ENCODE results near the gene RCOR2. TPM values are rescaled to one million over a fixed set of nuclear protein-coding genes. Genes with fewer than 3 reads are reported as not detected.
A peak's percentile ranks its signal among the peaks of the same experiment; 100 is the strongest.

The RCOR2 gene
- total RNA-seq, 1 donor from 2014 or later: 2.7 TPM

DNA sequence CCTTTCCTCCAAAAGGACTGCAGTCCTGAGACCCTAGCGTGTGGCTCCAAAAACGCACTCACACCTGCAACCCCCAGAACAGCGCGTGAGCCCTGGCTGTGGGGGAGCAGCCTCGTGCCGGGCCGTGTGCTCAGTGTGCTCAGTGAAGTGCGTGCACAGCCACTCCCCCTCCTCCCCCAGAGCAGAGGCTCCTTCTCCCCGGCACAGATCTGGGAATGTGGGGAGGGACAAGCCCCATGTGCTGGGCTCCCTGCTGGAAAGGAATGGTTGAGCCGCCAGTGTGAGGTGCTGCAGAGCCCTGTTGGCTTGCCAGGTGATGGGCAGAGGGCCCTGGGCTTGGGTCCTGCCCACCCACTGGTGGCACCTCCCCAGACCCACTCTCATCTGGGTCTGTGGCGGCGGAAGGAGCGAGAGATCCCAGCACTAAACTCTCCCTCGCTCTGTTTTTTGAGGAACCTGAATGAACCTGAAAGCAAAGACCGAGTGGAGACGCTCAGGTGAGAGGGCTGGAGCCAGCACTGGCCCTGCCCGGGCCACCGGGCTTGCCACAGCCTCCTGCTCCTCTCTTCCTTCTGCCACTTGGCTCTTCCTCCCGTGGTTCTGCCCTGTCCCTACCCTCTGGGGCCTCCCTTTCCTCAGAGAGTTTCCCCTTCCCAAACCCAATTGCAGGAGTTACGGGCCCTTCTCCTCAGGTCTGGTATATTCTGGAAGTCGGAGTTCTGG, 9.0 kb downstream of the RCOR2 start:
- no peak for DNase-seq (ENCODE audit: low spot score)

DNA sequence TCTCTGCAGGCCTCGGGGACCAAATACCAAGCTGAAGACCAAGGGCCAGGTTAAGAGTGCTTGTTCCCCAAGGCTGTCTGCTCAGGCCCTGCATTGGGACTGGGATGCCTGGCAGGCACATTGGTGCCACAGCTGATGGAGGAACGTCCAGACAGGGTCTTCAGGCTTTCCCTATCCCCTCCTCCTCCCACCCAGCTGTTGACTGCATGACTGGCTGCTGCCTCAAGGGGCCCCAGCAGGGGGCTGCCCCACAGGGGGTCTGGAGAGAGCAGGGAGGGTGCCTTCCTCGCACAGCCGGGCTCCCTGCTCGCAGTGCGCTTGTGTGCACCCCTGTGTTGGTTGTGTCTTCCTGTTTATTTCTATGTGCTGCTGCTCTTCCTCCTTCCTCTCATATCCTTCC, 9.9 kb downstream of the RCOR2 start:
- DNase-seq (ENCODE audit: low spot score): no peak

DNA sequence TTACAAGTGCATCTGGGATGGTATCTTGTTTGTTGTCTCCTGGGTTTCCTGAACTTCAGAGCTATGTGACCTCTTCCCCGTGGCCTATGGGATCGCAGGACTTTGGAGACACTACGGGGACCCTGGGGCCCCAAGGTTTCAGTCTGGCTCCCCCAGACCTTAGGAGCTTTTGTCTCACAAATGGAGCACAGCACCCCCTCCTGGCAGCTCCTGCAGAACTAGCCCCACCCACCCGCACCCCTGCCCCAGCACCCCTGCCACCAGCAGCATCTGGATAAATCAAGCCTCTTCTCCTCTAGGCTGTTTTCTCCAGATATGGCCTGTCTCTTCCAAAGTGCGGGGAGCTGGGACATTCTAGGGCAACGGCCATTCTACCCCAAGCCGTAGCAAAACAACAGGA, 10.4 kb downstream of the RCOR2 start:
- no peak for DNase-seq (ENCODE audit: low spot score)

DNA sequence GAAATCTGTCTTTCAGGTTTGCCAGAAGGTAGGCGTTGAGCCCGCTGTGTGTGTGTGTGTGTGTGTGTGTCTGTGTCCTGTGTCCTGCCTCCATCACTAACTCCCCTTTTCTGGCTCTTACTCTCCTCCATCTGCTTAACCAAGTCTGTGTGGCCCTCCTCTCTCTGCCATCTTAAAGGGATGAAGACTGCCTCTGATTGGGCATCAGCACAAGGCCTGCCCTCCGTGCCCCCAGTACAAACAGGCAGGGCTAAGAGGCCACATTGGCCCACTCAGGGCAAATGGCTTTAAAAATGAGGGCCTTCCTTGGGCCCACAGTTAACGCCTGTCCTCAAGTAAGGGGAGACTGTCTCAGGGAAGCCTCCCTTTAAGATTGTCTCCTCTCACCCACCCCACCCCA, 10.9 kb downstream of the RCOR2 start:
- no peak for DNase-seq (ENCODE audit: low spot score)

DNA sequence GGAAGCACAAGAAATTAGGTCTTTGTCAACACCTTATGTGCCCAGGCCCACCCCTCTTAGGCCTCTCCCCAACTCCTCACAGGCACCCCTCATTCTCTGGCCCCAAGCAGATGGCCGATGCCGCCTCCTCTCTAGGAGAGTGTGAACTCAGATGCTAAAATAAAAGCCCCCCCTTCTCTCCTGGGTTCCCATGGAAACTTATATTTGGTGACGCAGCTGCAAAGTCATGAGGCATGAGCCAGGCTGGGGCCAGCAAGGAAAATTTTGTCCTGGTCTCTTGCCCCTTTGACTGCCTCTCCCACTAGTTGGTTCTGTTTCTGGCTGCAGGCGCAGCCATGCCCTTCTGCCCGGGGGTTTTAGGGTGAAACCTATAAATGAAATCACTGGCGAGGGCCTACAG, 11.8 kb downstream of the RCOR2 start:
- no peak for DNase-seq (ENCODE audit: low spot score)

DNA sequence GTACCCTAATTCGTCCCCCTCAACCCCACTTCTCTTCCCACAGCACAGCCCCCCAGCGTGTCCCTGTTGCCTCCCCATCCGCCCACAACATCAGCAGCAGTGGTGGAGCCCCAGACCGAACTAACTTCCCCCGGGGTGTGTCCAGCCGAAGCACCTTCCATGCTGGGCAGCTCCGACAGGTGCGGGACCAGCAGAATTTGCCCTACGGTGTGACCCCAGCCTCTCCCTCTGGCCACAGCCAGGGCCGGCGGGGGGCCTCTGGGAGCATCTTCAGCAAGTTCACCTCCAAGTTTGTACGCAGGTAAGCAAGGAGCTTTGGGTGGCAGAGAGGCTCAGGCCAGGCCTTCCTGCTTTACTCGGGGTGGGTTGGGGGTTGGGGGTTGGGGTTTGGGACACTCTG, 12.2 kb downstream of the RCOR2 start:
- DNase-seq (ENCODE audit: low spot score): no peak

DNA sequence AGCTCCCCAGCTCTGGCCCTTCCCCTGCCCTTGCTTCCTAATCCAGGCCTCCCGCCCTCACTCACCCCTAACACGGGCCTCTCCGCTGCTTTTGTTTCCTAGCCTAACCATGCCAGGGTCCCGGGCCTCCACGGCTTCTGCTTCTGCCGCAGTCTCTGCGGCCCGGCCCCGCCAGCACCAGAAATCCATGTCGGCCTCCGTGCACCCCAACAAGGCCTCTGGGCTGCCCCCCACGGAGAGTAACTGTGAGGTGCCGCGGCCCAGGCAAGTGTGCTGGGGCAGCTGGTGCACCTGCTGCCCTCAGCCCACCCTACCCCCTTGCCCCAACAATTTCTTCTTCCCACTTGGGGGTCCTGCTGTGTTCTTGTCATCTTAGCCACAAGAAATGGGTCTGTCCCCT, 13.1 kb downstream of the RCOR2 start:
- DNase-seq (ENCODE audit: low spot score): no peak

DNA sequence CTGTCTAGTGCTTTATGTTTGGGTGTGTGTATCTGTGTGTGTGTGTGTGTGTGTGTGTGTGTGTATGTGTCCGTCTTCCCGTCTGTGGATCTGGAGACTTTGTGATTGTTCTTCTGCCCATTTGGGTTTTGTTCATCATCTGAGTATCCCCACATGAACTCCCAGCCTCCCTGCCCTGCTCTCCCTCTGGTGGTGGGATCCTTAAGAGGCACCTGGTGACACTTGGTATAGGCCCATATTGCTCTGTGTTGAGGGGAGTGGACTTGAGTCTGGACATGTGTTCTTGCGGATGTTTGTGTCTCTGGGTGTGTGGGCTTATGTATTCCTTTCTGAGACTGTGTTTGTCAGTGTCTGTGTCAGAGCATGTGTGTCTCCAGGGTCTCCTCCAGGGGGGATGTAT, 15.3 kb downstream of the RCOR2 start:
- DNase-seq (ENCODE audit: low spot score): no peak

DNA sequence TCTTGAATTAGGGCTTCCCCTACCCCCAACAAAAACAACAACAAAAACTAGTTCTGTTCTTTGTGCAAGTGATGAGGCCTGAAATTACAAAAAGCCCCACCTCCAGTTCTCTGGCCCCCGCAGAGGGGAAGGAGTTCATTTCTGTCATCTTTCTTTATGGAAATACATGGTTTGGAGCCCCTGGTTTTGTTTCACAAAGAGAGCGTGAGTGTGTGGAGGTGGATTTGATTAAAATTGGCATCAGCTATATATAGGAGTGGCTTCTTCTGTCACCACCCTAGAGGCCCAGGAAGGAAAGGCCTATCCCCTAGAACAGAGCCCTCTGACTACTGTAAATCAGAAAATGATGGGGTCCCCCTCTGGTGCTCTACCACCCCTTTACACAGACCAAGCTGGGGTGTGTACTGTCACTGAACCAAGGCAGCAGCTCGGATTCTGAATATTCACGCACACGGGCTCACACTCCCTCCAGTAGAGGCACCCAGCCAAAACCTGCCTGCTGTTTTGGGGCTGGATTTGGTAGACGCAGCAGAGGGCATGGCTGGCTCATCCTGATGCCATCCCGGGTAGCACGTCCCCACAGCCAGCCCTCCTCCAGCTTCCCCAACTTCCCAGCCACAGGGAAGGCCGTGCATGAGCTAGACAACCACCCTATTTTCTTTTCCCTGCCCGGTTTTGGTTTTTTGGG, 19.4 kb downstream of the RCOR2 start:
- no peak for DNase-seq (ENCODE audit: low spot score)

DNA sequence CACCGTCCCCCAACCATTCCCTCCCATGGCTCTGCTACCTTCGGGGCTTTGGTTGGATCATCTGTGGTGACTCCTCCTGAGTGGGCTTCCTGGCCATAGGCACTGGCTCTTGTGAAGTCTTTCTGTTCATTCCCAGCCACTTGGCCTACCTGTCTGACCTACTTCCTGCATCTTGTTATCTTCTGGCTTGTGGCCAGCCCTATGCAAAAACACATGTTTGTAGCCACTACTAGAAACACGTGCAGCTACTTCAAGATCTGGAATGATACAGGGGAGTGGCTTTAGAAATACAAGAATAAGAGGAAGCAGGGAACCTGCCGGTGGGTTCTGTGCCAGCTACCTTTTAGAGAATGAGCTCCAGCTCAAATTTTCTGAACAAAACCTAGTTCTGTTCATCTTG, 20.9 kb downstream of the RCOR2 start:
- peak; percentile 47 for DNase-seq (ENCODE audit: low spot score)

DNA sequence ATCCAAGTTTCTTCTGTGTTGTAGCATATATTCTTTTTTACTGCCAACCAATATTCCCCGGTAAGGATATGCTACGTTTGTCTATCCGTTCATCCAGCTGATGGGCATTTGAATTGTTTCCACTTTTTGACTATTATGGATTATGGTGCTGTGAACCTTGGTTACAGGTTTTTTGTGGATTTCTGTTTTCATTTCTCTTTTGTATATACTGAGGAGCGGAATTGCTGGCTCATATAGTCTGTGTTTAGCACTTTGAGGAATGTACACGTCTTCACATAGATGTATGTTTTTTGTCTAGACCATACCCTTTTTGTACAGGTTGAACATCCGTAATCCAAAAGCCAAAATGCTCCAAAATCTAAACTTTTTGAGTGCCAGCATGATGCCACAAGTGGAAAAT, 23.6 kb downstream of the RCOR2 start:
- no peak for DNase-seq (ENCODE audit: low spot score)

DNA sequence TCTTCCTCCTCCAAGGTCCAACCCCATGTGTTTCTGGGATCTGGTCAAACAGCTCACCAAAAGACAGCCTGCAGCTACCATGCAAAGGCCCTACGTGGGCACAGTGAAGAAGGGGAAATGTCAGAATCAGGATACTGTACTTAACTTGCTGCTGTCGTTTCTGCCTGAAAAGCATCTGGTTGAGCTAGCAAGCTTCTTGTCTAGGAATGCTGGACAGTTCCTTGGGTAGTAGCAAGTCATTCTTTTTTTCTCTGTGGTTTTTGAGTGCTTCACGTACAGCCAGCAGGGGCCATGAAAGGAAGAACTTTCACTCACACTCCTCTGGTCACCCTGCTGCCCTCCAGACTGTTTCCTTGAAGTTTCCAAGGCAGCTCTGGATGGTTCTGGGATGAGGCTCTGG, 24.7 kb downstream of the RCOR2 start:
- no peak for DNase-seq (ENCODE audit: low spot score)

DNA sequence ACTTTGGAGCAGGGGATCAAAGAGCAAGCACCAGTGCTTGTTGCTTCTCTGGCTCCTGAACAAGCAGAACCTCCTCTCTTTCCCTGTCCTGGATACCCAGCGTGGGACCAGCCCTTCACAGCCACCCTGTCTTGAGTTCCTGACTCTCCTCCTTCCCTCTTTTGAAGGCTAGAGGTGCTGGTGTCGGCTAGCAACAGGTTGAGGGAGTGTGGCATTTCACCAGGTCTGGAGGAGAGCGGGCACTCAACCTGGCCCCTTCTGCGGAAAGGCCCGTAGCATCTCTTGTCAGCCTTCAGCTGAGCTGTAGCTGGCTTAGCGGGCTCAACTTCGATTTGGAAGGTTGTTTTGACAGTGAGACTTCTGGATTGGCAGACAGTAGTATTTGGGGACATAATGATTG, 26.6 kb downstream of the RCOR2 start:
- no peak for DNase-seq (ENCODE audit: low spot score)

DNA sequence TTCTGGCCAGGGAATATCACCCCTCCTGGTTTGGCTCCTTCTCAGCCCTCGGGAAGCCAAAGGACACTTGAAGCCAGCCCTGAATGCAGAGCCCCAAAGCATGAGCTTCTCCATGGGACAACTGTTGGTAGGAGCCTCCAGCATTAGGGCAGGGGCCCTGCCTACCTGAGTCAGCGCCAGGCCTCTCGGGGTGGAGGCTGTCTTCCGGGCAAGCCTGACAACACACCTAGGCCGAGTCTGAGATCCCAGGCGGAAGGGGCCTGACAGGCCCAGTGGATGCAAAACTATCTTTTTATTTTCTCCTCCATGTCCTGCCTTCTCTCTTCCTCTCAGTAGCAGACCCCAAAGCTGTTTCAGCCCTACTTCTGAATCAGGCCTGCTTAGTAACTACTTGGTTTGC, 27.6 kb downstream of the RCOR2 start:
- DNase-seq (ENCODE audit: low spot score): no peak

DNA sequence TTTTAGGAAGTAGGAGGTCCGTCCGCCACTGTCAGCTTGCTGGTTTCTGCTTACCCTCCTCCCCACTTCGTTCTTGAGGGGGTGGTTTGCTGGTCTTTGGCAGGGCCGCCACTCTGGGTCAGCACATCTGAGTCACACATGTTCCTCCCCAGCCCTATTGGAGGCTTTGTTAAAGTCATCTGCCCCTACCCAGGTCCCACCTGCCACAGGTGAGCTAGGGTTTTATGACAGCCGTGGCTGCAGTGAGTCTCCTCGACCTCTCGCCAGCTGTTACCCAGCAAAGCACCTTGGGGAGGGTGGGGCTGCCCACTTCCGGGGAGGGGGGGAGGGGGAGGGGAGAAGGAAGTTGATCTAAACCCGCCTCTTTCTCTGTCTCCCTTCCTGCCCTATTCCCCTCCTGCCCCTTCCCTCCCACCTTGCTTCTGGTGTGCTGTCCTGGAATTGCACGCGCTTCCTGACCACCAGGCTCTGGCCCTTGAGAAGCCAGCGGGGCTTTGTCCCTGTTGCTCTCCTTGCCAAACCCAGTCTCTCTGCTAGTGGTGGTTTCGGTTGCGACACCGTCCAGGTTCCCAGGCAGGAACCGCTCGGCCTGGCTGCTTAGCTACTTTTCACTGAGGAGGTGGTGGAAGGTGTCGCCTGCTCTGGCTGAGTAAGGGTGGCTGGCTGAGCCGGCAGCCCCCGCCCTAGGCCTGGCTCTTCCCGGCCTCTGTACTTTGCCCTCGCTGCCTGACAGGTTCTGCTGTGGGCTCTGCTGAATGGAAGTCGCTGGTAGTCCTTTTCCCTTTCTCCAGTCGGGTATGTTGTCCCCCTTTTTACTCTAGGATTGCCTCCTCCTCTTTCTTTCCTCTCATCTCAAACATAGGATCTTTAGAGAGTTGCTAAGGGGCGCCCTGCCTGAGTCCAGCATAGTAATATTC, 28.5 kb downstream of the RCOR2 start:
- peak; percentile 73 for DNase-seq (ENCODE audit: low spot score)

DNA sequence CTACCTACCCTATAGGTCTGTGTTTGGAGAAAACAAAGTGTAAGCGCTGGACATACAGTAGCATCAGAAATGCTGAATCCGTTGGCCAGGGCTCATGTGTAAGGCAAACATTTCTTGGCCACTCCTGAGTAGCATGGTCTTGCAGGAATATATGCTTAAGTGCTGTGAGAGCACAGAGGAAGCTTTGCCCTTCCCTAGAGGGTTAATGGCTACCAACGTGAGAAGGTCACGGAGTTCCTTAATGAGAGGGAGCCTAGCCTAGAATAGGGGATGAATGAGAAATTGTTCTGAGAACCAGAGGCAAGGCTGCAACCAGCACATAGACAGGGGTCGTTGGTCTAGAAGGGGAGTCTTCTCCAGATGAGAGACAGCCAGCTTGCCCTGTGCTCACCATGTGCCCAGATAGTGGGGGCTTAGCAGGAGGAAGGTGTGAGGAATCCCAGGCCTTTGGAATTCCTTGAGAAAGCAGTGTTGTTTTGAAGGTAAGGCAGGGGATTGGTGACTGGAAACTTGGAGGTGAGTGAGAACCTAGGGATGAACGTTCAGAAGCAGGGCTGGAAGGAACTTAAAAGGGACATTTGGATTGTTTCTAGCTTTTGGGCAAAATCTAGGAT, 29.5 kb downstream of the RCOR2 start:
- no peak for DNase-seq (ENCODE audit: low spot score)

DNA sequence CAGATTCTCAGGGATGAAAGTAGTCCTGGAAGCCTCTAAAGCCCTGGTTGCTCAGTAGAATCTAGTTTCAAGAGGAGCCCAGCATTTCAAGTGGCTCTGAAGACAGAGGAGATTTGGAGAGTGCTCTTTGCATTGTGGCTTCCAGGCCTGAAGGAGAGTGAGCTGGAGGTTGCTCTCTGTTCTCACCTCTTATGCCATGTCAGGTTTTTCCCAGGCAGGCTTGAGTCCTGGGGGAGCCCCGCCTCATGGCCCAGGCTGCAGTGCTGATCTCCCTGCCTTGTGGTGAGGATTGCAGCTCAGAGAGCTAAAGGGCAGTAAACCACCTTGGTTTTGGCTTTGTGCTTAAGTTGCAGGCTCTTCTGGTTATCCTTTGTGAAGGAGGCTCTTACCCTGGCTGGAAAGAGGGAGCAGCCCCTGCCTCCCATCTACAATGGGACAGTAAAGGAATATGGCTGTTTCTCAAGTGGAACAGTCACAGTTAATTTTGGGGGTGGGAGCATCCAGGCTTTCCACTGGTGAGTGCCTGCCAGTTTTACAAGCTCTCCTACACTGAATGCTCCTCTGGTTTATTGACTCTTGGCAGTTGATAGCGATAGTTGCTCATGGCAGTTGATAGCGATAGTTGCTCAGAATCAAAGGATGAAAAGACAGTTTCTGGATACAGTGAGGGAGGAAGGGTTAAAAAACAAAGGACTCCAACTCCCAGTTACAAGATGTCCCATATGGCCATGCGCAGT, 32.6 kb downstream of the RCOR2 start:
- no peak for DNase-seq (ENCODE audit: low spot score)

DNA sequence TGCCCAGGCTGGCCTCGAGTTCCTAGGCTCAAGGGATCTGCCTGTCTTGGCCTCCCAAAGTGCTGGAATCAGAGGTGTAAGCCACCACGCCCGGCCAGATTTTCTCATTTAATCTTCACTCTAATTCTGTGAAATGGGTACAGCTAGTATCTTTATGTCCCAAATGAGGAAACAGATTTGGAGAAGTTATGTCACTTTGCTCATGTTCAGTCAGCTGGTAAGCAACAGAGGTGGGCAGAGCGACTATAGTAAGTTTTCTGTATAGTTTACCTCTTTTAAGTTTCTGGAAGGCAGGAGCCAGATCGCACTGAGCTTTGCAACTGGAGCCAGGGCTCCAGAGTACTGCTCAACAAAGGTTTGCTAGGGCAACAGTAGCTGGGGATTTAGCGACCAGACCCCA, 33.2 kb downstream of the RCOR2 start:
- DNase-seq (ENCODE audit: low spot score): no peak

DNA sequence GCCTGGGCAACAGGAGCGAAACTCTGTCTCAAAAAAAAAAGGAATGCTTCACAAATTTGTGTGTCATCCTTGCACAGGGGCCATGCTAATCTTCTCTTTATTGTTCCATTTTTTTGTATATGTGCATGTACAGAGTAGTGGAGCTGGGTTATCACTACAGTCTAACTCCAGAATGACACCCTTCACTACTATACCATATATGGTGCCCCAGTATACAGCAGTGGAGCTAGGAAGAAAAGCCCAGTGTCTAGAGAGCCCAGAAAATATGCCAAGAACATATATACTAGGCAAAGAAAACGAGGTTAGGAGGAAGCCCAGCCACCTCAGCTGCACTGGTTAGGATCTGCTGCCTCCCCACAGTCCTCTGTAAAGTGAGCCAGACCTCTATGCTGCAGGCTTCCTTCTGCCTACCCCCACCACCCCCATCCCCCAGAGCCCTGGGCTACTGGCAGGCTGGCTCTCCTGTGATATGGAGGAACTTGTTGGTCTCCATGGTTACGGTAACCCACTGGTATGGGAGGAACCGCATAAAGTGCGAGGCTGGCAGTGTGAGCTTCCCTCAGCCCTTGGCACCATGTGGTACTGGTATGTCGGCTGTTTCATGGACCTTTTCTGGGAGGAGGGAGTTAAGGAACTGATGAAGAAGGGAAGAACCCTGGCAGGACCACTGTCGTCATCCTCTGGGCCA, 34.3 kb downstream of the RCOR2 start:
- peak; percentile 35 for DNase-seq (ENCODE audit: low spot score)

DNA sequence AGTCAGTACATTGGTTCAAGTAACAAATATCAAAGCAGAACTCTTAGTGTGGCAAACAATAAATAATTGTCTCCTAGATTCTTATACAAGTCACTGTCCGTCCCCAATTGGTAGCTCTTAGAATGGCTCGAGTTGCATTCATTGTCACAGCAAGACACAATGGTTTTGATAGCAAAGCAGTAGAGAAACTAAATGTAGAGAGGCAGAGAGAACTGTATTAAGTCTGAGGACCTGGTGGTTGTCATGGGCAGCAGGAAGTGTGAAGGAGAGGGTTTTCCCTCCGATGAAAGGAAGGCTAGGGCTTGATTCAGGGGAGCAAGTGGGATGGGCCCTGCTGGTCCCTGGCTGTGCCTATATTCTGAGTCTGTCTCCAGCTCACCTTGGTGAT, 36.6 kb downstream of the RCOR2 start:
- DNase-seq (ENCODE audit: low spot score): no peak

Measured in mucosa of gallbladder (tissue), 1 donor.